DOHH2 (cell line): ENCODE results near the gene EIF4B.

ENCODE experiments used
- CTCF ChIP-seq: fragments of 200-600 bp; sonication (generic); IDR thresholded peaks from one replicate; pipeline ENCODE4 v1.5.1; 2014; ENCODE audit warnings: antibody characterized with exemption, mild to moderate bottlenecking, low read depth, low read length; ENCODE audit not compliant: poor library complexity, severe bottlenecking
- EZH2phosphoT487 ChIP-seq: fragments of 200-600 bp; sonication (generic); IDR thresholded peaks from 2 replicates; pipeline ENCODE4 v1.6.1; 2017; ENCODE audit warnings: borderline replicate concordance, mild to moderate bottlenecking, antibody characterized with exemption, low read length, moderate library complexity, mixed read lengths

- TF ChIP-seq CTCF (no peak), EZH2phosphoT487 (no peak)
Observed at GRCh38 chr12:53068811-53069585, 62.7 kb downstream of the EIF4B start.
